Measurements from ENCODE around the gene CSTF1. TPM values are rescaled to one million over a fixed set of nuclear protein-coding genes. Genes with fewer than 3 reads are reported as not detected.
A peak's percentile ranks its signal among the peaks of the same experiment; 100 is the strongest.

Gene CSTF1
- total RNA-seq, 2 donors from 2014 or later = 16.4 to 22.8 TPM

DNA sequence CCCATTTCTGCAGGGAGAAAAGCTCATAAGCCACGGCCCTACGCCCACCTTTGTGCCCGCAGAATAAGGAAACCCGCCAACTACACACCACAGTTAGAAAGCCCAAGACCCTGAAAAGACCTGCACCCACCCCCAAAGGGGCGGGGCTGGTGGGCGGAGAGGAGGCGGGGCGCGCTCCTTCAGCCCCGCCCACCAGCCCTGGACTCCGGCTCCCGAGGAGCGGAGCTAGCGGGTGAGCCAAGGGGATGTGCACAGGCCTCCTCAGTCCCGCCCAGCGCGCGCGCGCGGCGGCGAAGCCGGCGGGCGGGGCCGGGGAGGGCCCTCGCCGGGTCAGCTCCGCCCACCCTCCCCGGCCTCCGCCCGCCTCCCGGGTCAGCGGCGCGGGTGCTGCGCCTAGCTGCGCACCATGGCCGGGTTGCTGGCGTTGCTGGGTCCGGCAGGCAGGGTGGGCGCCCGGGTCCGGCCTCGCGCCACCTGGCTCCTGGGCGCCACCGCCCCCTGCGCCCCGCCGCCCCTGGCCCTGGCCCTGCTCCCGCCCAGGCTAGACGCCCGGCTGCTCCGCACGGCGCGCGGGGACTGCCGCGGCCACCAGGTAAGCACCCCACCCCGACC lies 33.7 kb upstream of the CSTF1 start, which contains the start of gene FAM210B:
TSS of gene FAM210B (plus strand) at position 375 of the 612 bp plus-strand sequence. CDS start at position 407, 32 bp downstream.
- H3K36me3 ChIP-seq = no peaks in the 10 kb centered on the region
- no peaks in the 10 kb centered on the region for H3K9me3 ChIP-seq
- peak within 1 kb of the TSS; percentile 77 to 84 for H3K27ac ChIP-seq
- H3K4me1 ChIP-seq = peaks cover 0 to 29% of the 10 kb centered on the region in 2 donors
- peak within 1 kb of the TSS; percentile 70 to 95 for H3K4me3 ChIP-seq
- no peaks in the 10 kb centered on the region for H3K27me3 ChIP-seq
- TF ChIP-seq, protein P1, sequence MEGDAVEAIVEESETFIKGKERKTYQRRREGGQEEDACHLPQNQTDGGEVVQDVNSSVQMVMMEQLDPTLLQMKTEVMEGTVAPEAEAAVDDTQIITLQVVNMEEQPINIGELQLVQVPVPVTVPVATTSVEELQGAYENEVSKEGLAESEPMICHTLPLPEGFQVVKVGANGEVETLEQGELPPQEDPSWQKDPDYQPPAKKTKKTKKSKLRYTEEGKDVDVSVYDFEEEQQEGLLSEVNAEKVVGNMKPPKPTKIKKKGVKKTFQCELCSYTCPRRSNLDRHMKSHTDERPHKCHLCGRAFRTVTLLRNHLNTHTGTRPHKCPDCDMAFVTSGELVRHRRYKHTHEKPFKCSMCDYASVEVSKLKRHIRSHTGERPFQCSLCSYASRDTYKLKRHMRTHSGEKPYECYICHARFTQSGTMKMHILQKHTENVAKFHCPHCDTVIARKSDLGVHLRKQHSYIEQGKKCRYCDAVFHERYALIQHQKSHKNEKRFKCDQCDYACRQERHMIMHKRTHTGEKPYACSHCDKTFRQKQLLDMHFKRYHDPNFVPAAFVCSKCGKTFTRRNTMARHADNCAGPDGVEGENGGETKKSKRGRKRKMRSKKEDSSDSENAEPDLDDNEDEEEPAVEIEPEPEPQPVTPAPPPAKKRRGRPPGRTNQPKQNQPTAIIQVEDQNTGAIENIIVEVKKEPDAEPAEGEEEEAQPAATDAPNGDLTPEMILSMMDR (IDR thresholded peaks at IDR 0.05) = no peak
- peak; percentile 80 for DNase-seq (ENCODE audit: low spot score)

DNA sequence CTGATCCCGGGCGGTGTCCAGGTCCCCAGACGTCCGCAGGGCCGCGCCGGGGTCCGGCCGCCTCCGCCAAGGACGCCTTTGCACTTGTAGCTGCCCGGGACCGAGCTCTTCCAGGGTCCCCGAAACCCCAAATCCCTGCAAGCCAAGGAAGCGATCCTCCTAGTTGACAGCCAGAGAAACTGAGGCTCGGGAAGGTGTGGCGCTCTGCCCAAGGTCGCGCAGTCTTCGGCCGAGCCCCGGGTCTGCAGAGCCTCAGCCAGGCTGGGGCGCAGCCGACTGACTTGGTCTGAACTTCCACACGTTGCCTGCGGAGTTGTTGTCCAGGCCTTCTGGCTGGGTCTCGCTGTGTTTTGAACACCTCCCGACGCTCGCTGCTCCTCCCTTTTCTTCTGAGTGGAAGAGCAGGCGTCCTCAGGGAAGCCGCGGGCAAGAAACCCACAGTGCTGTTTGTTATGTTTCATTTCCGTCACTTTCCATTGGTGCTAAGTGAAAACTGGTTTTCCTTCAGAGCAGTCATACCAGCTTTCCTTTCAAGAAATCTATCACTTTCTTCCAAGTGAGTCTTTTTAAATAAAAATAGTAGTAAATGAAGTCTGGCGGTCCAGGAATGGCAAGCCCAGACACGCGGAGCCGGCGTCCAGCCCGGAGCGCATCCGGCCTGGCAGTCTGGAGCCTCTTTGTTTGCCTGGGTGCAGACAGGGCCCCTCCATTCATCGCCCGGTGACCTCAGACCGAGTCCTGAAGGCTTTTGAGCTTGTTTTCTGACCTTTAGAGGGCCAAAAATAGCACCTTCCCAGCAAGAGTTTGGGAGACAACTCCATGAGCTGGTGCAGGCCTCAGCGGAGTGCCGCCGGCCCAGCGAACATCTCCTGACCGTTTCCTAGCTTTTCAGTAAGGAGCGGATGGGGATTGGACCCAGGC lies 33.0 kb upstream of the CSTF1 start:
- no peaks in the 10 kb centered on the region for H3K36me3 ChIP-seq
- TF ChIP-seq, protein P1 (IDR thresholded peaks at IDR 0.05) = no peak
- no peaks in the 10 kb centered on the region for H3K27me3 ChIP-seq
- peak overlapping the region; percentile 77 to 84 for H3K27ac ChIP-seq
- no peaks in the 10 kb centered on the region for H3K9me3 ChIP-seq
- peak overlapping the region; percentile 70 to 95 for H3K4me3 ChIP-seq
- H3K4me1 ChIP-seq = peaks cover 0 to 30% of the 10 kb centered on the region in 2 donors
- peak; percentile 68 for DNase-seq (ENCODE audit: low spot score)

DNA sequence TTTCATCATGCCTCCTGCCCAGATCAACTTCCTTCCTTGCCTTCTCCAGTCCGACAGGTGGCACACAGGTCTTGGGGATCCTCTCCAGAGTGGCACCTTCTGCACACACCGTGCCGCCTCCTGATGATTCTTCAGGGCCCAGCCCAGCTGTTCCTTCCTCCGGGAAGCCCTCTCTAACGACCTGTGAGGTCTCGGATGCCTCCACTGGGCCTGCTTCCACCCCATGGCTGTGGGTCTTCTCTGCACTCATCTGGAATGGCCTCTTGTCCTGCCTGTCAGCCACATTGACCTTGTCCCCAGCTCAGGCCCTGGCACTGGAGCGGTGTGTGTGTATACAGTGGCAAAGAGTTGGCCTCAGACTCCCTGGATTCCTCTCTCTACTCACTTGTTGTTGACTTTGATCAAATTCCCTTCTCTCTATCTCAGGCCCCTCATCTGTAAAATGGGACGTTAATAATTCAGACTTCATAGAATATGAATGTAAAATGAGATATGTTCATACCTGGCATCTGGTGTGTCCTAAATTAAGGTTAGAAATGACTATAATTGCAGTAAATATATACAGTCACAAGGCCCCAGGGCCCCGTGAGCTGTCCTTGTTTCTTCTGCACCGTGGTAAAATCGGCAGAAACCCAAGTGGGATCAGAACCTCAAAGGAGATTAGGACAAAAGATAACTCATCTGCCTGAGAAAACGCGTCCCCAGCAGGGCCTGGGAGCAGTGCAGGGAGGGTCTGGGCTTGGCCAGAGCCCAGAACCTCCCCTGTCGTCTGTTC lies 32.1 kb upstream of the CSTF1 start:
- TF ChIP-seq, protein P1 (IDR thresholded peaks at IDR 0.05) = no peak
- Histone ChIP-seq H3K9me3 (no peaks in the 10 kb centered on the region), H3K27me3 (no peaks in the 10 kb centered on the region), H3K36me3 (peaks cover under 1% of the 10 kb centered on the region), H3K4me3 (peak overlapping the region in 1 of 2 donors; percentile 95), H3K27ac (peak overlapping the region; percentile 77 to 84), H3K4me1 (peaks cover 0 to 30% of the 10 kb centered on the region in 2 donors)
- DNase-seq (ENCODE audit: low spot score) = no peak

DNA sequence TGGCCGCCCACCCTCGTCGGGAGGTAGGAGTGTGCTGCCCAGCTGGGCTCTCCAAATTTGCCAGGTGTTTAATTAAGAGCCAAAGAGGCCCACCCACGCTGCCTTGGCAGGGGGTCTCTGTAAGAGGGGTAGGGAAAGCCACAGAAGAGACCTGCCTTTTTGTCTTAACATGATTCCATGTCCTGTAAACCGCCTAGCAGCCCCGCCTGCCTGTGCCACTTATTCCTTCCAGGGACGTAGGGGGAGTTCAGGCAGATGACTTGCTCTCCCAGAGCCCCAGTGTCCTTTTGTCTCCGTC lies 31.6 kb upstream of the CSTF1 start:
- no peaks in the 10 kb centered on the region for H3K27me3 ChIP-seq
- no peak overlapping the region for H3K4me3 ChIP-seq
- DNase-seq (ENCODE audit: low spot score) = no peak
- no peaks in the 10 kb centered on the region for H3K9me3 ChIP-seq
- H3K27ac ChIP-seq = no peak overlapping the region
- TF ChIP-seq, protein P1 (IDR thresholded peaks at IDR 0.05) = no peak
- peaks cover 0 to 30% of the 10 kb centered on the region in 2 donors for H3K4me1 ChIP-seq
- H3K36me3 ChIP-seq = peaks cover 6% of the 10 kb centered on the region

DNA sequence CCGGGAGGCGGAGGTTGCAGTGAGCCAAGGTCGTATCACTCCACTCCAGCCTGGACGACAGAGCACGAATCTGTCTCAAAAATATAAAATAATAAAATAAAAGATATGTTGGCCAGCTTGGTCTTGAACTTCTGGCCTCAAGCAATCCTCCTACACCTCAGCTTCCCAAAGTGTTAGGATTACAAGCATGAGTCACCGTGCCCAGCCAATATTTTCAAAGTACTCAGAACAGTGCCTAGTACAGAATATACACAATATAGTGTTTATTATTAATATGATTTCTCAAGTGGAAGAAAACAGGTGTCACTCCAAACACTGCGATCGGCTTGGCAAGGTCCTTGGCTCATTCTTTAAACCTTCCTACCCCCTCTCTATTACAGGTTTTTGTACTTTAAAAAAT lies 30.5 kb upstream of the CSTF1 start:
- Histone ChIP-seq H3K9me3 (no peaks in the 10 kb centered on the region), H3K4me1 (peaks cover 0 to 30% of the 10 kb centered on the region in 2 donors), H3K4me3 (no peak overlapping the region), H3K27me3 (no peaks in the 10 kb centered on the region), H3K27ac (no peak overlapping the region), H3K36me3 (peaks cover 17% of the 10 kb centered on the region)
- DNase-seq (ENCODE audit: low spot score) = no peak
- TF ChIP-seq, protein P1 (IDR thresholded peaks at IDR 0.05) = no peak
